Liver (tissue), 3 donors: ENCODE data around the gene SYS1.

Experiments used
- EGR1 ChIP-seq, 2 donors: IDR thresholded peaks; 2 replicates each; pipeline ENCODE4 v1.6.1; 2016 to 2018; ENCODE audit warnings: antibody characterized with exemption in 2 of 2, low read depth in 2 of 2
- FOXA1 ChIP-seq: IDR thresholded peaks from 2 replicates; pipeline ENCODE4 v1.6.1; 2016; ENCODE audit warnings: antibody characterized with exemption
- GABPA ChIP-seq, 2 donors: IDR thresholded peaks in 1 of 2; conservative IDR thresholded peaks in 1 of 2; 2 replicates each; pipeline ENCODE4 v1.6.1; 2016; ENCODE audit warnings: antibody characterized with exemption in 2 of 2, mild to moderate bottlenecking in 1 of 2, moderate library complexity in 1 of 2
- JUND ChIP-seq, 2 donors: IDR thresholded peaks; 2 replicates each; pipeline ENCODE4 v1.6.1; 2016; ENCODE audit warnings: antibody characterized with exemption in 2 of 2
- NR2F2 ChIP-seq: IDR thresholded peaks from 2 replicates; pipeline ENCODE4 v1.6.1; 2016; ENCODE audit warnings: antibody characterized with exemption
- RAD21 ChIP-seq, 2 donors: IDR thresholded peaks; 2 replicates each; pipeline ENCODE4 v1.6.1; 2016; ENCODE audit warnings: antibody characterized with exemption in 2 of 2, mild to moderate bottlenecking in 2 of 2
- RXRA ChIP-seq, 2 donors: IDR thresholded peaks; 2 replicates each; pipeline ENCODE4 v1.6.1; 2017 to 2018; ENCODE audit warnings: antibody characterized with exemption in 2 of 2, mild to moderate bottlenecking in 1 of 2
- SP1 ChIP-seq: IDR thresholded peaks from 2 replicates; pipeline ENCODE4 v1.6.1; 2018; ENCODE audit warnings: antibody characterized with exemption, mild to moderate bottlenecking
- TAF1 ChIP-seq: conservative IDR thresholded peaks from 2 replicates; pipeline ENCODE4 v1.6.1; 2016; ENCODE audit warnings: antibody characterized with exemption, mild to moderate bottlenecking
- YY1 ChIP-seq: IDR thresholded peaks from 2 replicates; pipeline ENCODE4 v1.6.1; 2016; ENCODE audit warnings: antibody characterized with exemption, mild to moderate bottlenecking
- TF ChIP-seq, protein P1 (sequence below): fragments of 150-350 bp; IDR thresholded peaks from 2 replicates; pipeline ENCODE4 v1.5.1; 2017; ENCODE audit warnings: improper control_type of control experiment, low read depth, low read length; ENCODE audit not compliant: missing input control
- TF ChIP-seq, protein P2 (sequence below): IDR thresholded peaks from 2 replicates; pipeline ENCODE4 v1.6.1; 2016; ENCODE audit warnings: antibody characterized with exemption
- TF ChIP-seq, protein P3 (sequence below): IDR thresholded peaks from 2 replicates; pipeline ENCODE4 v1.6.1; 2016; ENCODE audit warnings: antibody characterized with exemption
- TF ChIP-seq, protein P4 (sequence below): IDR thresholded peaks from 2 replicates; pipeline ENCODE4 v1.6.1; 2016; ENCODE audit warnings: antibody characterized with exemption, mild to moderate bottlenecking
- donor health status: healthy.
- donor health status: healthy.

DNA sequence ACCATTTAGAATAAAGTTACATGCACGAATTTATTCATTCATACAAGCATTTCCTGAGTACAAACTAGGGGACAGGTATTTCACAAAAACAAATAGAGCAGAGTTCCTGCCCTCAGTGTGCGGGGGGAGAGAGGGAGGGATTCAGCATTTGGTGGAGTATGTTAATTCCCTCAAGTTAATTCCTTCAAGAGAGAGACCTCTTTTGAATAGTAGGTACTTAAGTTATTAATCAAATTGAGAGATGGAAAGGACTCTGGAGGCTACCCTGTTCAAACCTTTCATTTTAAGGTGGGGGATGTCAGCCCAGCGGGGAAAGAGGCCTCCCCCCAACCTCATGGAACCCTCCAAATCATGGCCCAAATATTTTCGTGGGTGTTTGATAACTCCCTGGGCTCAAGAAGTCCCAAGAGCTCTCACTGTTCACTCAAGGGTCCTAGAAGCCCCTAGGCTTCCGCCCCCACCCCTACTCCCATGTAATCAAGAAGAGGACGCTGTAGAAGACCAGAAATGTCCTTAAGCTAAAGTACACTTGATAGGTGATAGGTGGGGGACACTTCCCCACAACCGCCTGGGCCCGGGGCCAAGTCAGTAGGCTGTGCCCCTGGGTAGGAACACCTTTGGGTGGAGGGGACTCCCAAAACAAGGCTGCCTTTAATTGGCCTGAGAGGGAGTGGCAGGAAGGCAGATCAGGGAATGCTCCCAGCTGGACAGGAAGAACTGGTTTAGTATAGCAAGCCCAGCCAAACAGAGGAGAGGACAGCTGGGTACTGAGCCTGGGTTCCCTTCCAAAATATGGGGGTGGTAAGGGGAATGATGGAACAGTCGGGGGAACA lies 17.6 kb upstream of the SYS1 start:
- TF ChIP-seq, protein P1, sequence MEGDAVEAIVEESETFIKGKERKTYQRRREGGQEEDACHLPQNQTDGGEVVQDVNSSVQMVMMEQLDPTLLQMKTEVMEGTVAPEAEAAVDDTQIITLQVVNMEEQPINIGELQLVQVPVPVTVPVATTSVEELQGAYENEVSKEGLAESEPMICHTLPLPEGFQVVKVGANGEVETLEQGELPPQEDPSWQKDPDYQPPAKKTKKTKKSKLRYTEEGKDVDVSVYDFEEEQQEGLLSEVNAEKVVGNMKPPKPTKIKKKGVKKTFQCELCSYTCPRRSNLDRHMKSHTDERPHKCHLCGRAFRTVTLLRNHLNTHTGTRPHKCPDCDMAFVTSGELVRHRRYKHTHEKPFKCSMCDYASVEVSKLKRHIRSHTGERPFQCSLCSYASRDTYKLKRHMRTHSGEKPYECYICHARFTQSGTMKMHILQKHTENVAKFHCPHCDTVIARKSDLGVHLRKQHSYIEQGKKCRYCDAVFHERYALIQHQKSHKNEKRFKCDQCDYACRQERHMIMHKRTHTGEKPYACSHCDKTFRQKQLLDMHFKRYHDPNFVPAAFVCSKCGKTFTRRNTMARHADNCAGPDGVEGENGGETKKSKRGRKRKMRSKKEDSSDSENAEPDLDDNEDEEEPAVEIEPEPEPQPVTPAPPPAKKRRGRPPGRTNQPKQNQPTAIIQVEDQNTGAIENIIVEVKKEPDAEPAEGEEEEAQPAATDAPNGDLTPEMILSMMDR: no peak
- TF ChIP-seq, protein P2, sequence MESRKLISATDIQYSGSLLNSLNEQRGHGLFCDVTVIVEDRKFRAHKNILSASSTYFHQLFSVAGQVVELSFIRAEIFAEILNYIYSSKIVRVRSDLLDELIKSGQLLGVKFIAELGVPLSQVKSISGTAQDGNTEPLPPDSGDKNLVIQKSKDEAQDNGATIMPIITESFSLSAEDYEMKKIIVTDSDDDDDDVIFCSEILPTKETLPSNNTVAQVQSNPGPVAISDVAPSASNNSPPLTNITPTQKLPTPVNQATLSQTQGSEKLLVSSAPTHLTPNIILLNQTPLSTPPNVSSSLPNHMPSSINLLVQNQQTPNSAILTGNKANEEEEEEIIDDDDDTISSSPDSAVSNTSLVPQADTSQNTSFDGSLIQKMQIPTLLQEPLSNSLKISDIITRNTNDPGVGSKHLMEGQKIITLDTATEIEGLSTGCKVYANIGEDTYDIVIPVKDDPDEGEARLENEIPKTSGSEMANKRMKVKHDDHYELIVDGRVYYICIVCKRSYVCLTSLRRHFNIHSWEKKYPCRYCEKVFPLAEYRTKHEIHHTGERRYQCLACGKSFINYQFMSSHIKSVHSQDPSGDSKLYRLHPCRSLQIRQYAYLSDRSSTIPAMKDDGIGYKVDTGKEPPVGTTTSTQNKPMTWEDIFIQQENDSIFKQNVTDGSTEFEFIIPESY: no peak
- TF ChIP-seq RAD21 (IDR thresholded peaks at IDR 0.05) (peak in 1 of 2 donors; percentile 5), JUND (IDR thresholded peaks at IDR 0.05) (peak in 1 of 2 donors; percentile 61), GABPA (IDR thresholded peaks at IDR 0.05 in 1 of 2, conservative IDR thresholded peaks at IDR 0.05 in 1 of 2) (no peak), YY1 (peak; percentile 45), FOXA1 (no peak), EGR1 (IDR thresholded peaks at IDR 0.05; ENCODE audit: low read depth in 2 of 2) (no peak), SP1 (peak; percentile 17), TAF1 (peak; percentile 70), RXRA (IDR thresholded peaks at IDR 0.05) (peak; percentile 39 to 45), NR2F2 (no peak)
- TF ChIP-seq, protein P3, sequence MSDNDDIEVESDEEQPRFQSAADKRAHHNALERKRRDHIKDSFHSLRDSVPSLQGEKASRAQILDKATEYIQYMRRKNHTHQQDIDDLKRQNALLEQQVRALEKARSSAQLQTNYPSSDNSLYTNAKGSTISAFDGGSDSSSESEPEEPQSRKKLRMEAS: no peak
- TF ChIP-seq, protein P4, sequence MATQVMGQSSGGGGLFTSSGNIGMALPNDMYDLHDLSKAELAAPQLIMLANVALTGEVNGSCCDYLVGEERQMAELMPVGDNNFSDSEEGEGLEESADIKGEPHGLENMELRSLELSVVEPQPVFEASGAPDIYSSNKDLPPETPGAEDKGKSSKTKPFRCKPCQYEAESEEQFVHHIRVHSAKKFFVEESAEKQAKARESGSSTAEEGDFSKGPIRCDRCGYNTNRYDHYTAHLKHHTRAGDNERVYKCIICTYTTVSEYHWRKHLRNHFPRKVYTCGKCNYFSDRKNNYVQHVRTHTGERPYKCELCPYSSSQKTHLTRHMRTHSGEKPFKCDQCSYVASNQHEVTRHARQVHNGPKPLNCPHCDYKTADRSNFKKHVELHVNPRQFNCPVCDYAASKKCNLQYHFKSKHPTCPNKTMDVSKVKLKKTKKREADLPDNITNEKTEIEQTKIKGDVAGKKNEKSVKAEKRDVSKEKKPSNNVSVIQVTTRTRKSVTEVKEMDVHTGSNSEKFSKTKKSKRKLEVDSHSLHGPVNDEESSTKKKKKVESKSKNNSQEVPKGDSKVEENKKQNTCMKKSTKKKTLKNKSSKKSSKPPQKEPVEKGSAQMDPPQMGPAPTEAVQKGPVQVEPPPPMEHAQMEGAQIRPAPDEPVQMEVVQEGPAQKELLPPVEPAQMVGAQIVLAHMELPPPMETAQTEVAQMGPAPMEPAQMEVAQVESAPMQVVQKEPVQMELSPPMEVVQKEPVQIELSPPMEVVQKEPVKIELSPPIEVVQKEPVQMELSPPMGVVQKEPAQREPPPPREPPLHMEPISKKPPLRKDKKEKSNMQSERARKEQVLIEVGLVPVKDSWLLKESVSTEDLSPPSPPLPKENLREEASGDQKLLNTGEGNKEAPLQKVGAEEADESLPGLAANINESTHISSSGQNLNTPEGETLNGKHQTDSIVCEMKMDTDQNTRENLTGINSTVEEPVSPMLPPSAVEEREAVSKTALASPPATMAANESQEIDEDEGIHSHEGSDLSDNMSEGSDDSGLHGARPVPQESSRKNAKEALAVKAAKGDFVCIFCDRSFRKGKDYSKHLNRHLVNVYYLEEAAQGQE: peak; percentile 54
